DOHH2 (cell line): ENCODE results near the gene ANKRD49.

ENCODE experiments used
- H3F3A ChIP-seq: fragments of 200-600 bp; sonication (generic), shearing (Covaris generic); 2 replicates; pipeline ENCODE4 v1.6.0; 2016; ENCODE audit warnings: antibody characterized with exemption, mild to moderate bottlenecking; ENCODE audit not compliant: control insufficient read depth, insufficient read depth
- H3K27ac ChIP-seq: fragments of 200-600 bp; sonication (generic); 2 replicates; pipeline ENCODE4 v1.5.1; 2014; ENCODE audit warnings: low read depth, mild to moderate bottlenecking, low read length, moderate library complexity
- H3K27me3 ChIP-seq: fragments of 200-600 bp; sonication (generic); 2 replicates; pipeline ENCODE4 v1.6.1; 2014; ENCODE audit warnings: mild to moderate bottlenecking, low read length, mixed read lengths; ENCODE audit not compliant: control insufficient read depth
- H3K36me3 ChIP-seq: fragments of 200-600 bp; sonication (generic); 2 replicates; pipeline ENCODE4 v1.6.1; 2014; ENCODE audit warnings: mild to moderate bottlenecking, low read length, moderate library complexity, mixed read lengths; ENCODE audit not compliant: control insufficient read depth
- H3K4me1 ChIP-seq: fragments of 200-600 bp; sonication (generic); 2 replicates; pipeline ENCODE4 v1.6.1; 2014; ENCODE audit warnings: mild to moderate bottlenecking, low read length, mixed read lengths; ENCODE audit not compliant: control insufficient read depth
- H3K4me2 ChIP-seq: fragments of 200-600 bp; sonication (generic); 2 replicates; pipeline ENCODE4 v1.6.0; 2014; ENCODE audit warnings: mild to moderate bottlenecking, low read length, moderate library complexity
- H3K4me3 ChIP-seq: fragments of 200-600 bp; sonication (generic); 2 replicates; pipeline ENCODE4 v1.5.1; 2014; ENCODE audit warnings: mild to moderate bottlenecking, low read length, mixed read lengths
- H3K79me2 ChIP-seq: fragments of 200-600 bp; sonication (generic); 2 replicates; pipeline ENCODE4 v1.6.1; 2014; ENCODE audit warnings: mild to moderate bottlenecking, low read length, mixed read lengths; ENCODE audit not compliant: control insufficient read depth
- H3K9me2 ChIP-seq: fragments of 200-600 bp; sonication (generic); replicated peaks from 2 replicates; pipeline ENCODE4 v1.6.1; 2014; ENCODE audit warnings: mild to moderate bottlenecking, low read length, mixed read lengths; ENCODE audit not compliant: control insufficient read depth
- H3K9me3 ChIP-seq: fragments of 200-600 bp; sonication (generic); 2 replicates; pipeline ENCODE4 v1.6.1; 2014; ENCODE audit warnings: antibody characterized with exemption, low read length, mixed read lengths; ENCODE audit not compliant: control insufficient read depth, insufficient read depth
- H4K20me1 ChIP-seq: fragments of 200-600 bp; sonication (generic); 2 replicates; pipeline ENCODE4 v1.6.0; 2014; ENCODE audit warnings: low read depth, mild to moderate bottlenecking, antibody characterized with exemption, low read length, moderate library complexity; ENCODE audit not compliant: control insufficient read depth, insufficient read depth
- CTCF ChIP-seq: fragments of 200-600 bp; sonication (generic); IDR thresholded peaks from one replicate; pipeline ENCODE4 v1.5.1; 2014; ENCODE audit warnings: antibody characterized with exemption, mild to moderate bottlenecking, low read depth, low read length; ENCODE audit not compliant: poor library complexity, severe bottlenecking
- EZH2phosphoT487 ChIP-seq: fragments of 200-600 bp; sonication (generic); IDR thresholded peaks from 2 replicates; pipeline ENCODE4 v1.6.1; 2017; ENCODE audit warnings: borderline replicate concordance, mild to moderate bottlenecking, antibody characterized with exemption, low read length, moderate library complexity, mixed read lengths

ANKRD49 gene

DNA sequence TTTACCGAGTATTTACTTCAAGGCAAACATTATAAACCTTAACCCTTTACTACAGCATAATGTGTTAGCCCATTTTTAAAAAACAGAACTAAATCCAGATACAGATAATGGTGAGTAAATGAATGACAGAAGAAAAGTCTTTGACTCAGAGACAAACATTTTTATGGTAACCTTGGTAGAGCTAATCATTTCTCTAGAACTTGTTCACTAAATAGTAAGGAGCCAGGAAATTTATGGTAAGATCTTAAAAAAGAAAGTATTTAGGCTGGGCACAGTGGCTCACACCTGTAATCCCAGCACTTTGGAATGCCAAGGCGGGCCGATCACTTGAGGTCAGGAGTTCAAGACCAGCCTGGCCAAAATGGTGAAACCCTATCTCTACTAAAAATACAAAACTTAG lies 38.4 kb downstream of the ANKRD49 start:
- Histone ChIP-seq H3K4me1 (no peaks in the 10 kb centered on the region), H3K79me2 (no peaks in the 10 kb centered on the region), H3K36me3 (no peaks in the 10 kb centered on the region), H3K9me2 (no peaks in the 10 kb centered on the region), H4K20me1 (no peaks in the 10 kb centered on the region), H3K9me3 (no peaks in the 10 kb centered on the region), H3K4me3 (no peak overlapping the region), H3K27ac (no peak overlapping the region), H3F3A (no peaks in the 10 kb centered on the region), H3K27me3 (peaks cover 8% of the 10 kb centered on the region; the same call in 1 of the 2 replicates), H3K4me2 (no peak overlapping the region)
- TF ChIP-seq EZH2phosphoT487 (no peak), CTCF (no peak)

DNA sequence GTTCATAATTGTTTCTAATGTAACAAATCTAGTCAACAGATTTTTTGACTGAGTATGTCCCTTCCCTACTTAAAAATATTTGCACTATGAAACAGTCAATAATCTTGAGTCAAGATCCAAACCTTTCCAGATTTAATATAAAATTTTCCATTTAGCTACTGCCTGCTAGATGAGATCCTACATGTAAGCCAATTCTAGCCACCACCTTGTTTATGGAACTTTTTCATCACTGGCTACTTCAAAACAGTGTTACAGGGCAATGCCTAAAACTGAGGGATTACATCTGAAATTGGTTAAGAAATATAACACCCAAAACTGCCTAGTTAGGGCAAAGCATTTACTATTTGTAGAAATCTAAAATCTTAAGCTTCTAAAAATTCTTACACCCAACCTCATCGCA lies 39.4 kb downstream of the ANKRD49 start:
- no peaks in the 10 kb centered on the region for H3F3A ChIP-seq
- H3K27ac ChIP-seq: no peak overlapping the region
- no peak overlapping the region for H3K4me2 ChIP-seq
- no peak overlapping the region for H3K4me3 ChIP-seq
- no peaks in the 10 kb centered on the region for H3K4me1 ChIP-seq
- TF ChIP-seq EZH2phosphoT487: no peak
- no peak for TF ChIP-seq CTCF
- H3K9me3 ChIP-seq: no peaks in the 10 kb centered on the region
- no peaks in the 10 kb centered on the region for H3K36me3 ChIP-seq
- H3K79me2 ChIP-seq: no peaks in the 10 kb centered on the region
- no peaks in the 10 kb centered on the region for H3K9me2 ChIP-seq
- H4K20me1 ChIP-seq: no peaks in the 10 kb centered on the region
- peaks cover 6% of the 10 kb centered on the region; the same call in 1 of the 2 replicates for H3K27me3 ChIP-seq

DNA sequence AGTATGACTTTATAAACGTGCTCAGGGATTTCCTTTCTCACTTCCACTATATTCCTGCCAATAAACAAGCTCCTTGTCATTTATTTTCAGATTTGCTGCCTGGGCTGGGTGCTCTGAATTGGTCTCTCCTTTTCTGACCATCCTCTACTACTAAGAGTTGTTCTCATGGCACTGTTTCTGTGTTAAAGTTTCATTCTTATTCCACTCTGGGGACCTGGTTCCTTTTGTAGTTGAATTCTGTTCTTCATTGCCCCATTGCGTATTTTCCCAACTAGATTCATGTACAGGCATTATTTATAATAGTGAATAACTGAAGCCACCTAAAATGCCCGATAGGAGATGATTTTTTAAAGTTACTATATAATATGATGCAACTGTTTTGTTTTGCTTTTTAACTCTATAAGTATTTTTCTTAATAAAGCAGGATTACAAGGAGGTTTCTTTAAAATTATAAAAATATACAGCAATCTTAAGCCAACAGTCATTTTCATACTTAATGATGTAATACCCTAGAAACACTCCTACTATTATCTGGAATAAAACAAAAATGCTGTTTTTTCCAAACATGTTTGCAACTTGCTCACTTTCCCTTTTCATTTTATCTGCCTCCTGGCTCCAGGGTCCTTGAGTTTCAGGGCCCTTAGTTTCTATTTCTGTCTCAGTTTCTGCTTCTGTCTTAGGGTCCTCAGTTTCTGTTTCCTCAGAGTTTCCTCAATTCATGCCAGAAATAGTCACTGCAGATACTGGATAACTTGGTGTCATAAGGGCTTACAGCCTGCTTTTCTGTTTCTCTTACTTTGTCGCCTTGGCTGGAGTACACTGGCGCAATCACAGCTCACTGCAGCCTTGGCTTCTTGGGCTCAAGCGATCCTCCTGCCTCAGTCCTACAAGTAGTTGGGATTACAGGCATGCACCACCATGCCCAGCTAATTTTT lies 40.2 kb downstream of the ANKRD49 start:
- no peaks in the 10 kb centered on the region for H3K9me3 ChIP-seq
- H3K27ac ChIP-seq: no peak overlapping the region
- no peaks in the 10 kb centered on the region for H3K4me1 ChIP-seq
- H3K4me2 ChIP-seq: no peak overlapping the region
- H4K20me1 ChIP-seq: no peaks in the 10 kb centered on the region
- H3F3A ChIP-seq: no peaks in the 10 kb centered on the region
- peaks cover 5% of the 10 kb centered on the region; the same call in 1 of the 2 replicates for H3K27me3 ChIP-seq
- H3K79me2 ChIP-seq: no peaks in the 10 kb centered on the region
- no peaks in the 10 kb centered on the region for H3K36me3 ChIP-seq
- H3K4me3 ChIP-seq: no peak overlapping the region
- H3K9me2 ChIP-seq: no peaks in the 10 kb centered on the region
- TF ChIP-seq CTCF (no peak), EZH2phosphoT487 (no peak)
